GM19397 (cell line): ENCODE data around the gene TP73.
"Not testable (repeated sequence)": the region's sequence is repeated elsewhere in the genome, so short reads cannot be mapped to it uniquely, and the experiment has no call there.

Source experiments
- ATAC-seq: cut with Tn5 transposase; IDR thresholded peaks from one replicate; pipeline ENCODE4 v1.9.1; 2021; ENCODE audit warnings: mild to moderate bottlenecking, moderate library complexity; ENCODE audit not compliant: unreplicated experiment

TP73 gene

DNA sequence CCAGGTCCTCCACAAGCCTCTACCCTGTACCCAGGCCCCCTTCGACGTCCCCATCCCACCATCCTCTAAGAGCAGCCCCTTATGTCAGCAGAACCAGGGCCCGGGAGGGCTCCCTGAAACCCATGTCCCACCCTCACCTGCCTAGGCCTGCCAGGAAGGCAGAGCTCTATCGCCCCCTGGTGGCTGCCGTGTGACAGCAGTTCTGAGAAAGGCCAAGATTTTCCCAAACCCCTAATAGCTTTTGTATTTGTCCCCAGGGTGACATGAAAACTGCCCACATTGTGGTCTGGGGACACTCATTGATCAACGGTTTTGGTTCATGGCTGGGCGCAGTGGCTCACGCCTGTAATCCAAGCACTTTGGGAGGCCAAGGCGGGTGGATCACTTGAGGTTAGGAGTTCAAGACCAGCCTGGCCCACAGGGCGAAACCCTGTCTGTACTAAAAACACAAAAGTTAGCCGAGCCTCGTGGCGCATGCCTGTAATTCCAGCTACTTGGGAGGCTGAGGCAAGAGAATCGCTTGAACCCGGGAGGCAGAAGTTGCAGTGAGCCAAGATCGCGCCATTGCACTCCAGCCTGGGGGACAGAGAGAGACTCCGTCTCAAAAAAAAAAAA lies 72.2 kb downstream of the TP73 start:
- not testable (repeated sequence) for ATAC-seq

DNA sequence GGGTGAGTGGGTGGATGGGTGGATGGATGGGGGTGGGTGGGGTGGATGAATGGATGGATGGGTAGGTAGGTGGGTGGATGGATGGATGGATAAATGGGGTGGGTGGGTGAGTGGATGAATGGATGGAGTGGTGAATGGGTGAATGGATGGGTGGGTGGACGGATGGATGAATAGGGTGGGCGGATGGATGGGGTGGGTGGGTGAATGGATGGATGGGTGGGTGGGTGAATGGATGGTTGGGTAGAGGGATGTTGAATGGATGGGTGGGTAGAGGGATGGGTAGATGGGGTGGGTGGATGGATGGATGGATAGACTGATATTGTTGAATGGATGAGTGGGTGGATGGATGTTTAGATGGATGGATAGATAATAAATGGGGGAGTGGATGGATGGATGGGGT lies 73.0 kb downstream of the TP73 start:
- no peak for ATAC-seq

- no peak for ATAC-seq
Observed at GRCh38 chr1:3727042-3727824, 74.9 kb downstream of the TP73 start.

DNA sequence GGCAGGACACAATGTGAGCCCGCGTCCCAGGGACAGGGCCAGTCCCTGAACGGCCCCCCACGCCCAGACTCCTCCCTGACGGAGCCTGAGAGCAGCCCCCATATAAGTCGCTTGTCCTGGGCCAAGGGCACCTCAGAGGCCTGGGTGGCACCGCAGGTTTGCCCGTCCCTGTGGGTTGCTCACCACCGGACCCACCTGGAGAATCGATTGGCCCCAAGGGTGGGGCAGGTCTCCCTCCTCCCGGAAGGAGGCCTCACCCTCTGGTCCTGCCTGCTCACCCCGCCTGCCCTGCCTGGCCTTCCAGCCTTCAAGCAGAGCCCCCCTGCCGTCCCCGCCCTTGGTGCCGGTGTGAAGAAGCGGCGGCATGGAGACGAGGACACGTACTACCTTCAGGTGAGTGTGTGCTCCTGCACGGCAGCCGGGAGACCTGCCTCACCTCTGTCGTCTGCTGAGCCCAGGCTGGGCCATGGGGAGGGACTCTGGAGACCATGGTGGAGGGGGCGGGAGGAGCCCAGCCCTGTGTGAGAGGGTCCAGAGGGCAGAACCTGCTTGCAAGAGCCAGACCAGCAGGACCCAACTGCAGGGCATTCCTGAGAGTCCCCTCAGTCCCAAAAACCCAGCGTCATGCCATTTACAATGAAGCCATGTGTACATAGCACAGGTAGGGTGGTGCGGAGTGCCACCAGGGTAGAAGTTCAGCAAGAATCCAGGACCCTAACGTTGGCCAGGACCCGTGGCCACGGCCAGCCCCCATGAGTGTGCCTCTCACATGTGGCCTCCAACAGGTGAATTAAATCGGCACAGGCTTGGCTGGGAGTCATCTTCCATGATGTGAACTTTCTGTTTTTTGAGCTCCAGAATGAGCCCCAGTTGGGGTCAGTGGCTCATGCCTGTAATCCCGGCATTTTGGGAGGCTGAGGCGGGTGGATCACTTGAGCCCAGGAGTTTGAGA lies 75.8 kb downstream of the TP73 start:
- no peak for ATAC-seq

DNA sequence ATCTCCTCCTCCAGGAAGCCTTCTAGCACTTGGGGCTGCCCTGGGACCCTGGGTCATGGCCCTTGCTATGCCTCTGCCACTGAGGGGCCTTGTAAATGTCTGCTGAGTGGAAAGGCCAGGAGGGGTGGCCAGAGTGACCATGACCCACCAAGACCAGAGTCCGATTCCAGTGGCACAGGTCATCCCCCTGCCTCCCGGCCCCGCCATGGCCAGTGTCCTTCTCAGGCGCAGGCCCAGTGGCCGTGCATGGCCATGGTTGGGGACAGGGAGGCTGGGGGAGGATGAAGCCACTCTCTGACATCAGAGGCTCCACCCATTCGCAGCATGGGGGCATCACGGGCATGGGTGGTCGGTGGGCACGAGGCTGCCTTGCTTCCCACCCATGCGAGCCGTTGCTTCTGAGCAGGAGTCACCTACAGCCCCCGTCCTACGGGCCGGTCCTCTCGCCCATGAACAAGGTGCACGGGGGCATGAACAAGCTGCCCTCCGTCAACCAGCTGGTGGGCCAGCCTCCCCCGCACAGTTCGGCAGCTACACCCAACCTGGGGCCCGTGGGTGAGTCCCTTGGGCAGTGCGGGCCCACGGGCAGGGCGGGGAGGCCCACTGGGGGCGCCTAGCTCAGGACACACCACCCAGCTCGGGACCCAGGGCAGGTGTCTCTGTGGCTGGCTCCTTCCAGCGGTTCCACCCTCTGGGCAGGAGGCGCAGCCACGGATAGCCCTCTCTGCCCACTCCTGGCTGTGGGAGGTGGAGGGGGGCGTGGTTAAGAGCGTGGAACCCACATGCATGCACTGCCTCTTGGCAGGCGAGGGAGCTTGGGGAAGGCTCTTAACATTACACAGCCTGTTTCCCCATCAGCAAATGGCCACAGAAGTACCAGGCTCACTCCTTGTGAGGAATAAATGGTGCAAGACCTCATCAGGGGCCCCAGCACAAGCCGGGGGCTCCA lies 77.6 kb downstream of the TP73 start:
- ATAC-seq = no peak

- no peak for ATAC-seq
Observed at GRCh38 chr1:3730543-3731247, 78.4 kb downstream of the TP73 start.

DNA sequence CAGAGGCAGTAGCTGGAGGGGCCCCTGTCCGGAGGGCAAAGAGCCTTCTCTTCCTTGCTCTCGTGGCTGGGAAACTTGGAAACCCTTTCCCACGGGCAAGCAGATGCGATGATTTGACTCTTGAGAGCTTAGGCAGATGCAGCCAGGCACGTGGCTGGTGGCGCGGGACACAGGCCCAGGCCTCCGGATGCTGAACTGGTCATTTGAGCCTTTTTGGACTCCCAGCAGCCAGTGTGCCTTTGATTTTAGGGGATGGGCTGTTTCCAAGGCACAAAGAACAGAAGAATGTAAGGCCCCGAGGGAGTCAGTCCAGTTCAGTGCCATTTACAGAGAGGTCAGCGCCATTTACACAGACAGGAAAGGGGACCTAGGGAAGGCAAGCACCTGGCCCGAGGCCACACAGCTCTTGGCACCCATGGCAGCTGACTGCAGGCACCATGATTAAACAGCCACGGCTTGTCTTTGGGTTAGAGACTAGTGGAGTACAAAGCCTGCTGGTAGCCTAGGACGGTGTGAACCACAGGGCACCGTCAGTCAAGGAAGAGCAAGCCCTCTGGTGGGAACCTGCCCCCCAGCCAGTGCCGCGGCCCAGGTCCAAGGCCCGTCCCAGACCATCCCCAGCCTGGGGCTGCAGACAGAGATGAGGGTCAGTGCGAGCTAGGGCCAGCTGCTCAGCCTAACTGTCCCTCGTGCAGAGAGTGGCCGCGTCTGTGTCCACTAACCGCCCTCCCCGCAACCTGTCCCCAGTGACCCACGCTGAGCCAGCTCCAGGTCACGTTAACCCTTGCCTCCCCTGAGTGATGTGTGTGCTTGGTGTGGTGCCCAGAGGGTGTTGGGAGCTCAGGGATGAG lies 79.5 kb downstream of the TP73 start:
- ATAC-seq = no peak

DNA sequence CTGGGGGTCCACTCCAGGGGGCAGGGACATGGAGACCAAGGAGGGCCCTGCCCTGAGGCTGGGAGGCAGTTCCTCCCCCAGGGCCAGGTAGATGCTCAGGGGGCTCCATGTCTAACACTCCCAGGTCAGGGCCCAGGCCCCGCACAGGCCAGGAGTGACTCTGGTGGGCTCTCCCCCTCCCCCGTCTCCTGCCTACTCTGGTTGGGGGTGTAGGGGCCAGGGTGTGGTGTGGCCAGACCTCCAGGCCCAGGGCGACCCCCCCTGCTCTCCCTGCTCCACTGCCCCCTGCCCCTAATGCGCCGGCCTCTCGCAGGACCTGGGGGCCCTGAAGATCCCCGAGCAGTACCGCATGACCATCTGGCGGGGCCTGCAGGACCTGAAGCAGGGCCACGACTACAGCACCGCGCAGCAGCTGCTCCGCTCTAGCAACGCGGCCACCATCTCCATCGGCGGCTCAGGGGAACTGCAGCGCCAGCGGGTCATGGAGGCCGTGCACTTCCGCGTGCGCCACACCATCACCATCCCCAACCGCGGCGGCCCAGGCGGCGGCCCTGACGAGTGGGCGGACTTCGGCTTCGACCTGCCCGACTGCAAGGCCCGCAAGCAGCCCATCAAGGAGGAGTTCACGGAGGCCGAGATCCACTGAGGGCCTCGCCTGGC lies 80.2 kb downstream of the TP73 start:
- no peak for ATAC-seq

DNA sequence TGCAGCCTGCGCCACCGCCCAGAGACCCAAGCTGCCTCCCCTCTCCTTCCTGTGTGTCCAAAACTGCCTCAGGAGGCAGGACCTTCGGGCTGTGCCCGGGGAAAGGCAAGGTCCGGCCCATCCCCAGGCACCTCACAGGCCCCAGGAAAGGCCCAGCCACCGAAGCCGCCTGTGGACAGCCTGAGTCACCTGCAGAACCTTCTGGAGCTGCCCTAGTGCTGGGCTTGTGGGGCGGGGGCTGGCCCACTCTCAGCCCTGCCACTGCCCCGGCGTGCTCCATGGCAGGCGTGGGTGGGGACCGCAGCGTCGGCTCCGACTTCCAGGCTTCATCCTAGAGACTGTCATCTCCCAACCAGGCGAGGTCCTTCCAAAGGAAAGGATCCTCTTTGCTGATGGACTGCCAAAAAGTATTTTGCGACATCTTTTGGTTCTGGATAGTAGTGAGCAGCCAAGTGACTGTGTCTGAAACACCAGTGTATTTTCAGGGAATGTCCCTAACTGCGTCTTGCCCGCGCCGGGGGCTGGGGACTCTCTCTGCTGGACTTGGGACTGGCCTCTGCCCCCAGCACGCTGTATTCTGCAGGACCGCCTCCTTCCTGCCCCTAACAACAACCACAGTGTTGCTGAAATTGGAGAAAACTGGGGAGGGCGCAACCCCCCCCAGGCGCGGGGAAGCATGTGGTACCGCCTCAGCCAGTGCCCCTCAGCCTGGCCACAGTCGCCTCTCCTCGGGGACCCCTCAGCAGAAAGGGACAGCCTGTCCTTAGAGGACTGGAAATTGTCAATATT lies 81.0 kb downstream of the TP73 start:
- ATAC-seq = no peak

DNA sequence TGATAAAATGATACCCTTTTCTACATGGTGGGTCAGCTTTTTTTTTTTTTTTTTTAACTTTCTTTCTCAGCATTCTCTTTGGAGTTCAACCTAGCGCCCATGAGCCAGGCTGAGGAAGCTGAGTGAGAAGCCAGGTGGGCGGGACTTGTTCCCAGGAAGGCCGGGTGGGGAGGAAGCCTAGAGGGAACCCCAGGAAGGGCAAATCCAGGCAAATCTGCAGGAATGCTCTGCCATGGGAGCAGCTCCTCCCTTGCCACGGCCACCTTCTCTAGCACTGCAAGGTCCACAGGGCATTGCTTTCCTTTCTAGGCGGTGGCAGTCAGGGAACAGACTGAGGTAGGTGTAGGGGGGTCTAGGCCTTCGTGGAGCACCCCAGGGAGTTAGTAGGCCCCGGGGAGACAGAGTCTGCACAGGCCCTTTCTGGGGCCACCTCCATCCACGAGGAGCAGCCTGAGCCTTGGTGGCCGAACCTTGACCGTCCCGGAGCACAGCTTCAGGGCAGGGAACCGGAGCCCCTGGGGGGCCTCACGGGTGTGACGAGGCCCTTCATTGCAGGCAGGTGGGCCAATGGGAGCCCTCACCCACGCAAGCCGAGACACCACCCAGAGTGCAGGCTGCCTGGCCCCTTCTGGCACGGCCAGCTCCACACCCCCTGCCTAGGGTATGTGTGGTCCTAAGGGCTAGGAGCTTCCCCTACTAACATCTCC lies 81.7 kb downstream of the TP73 start:
- ATAC-seq = no peak

- ATAC-seq = no peak
Observed at GRCh38 chr1:3734602-3735001, 82.3 kb downstream of the TP73 start.

DNA sequence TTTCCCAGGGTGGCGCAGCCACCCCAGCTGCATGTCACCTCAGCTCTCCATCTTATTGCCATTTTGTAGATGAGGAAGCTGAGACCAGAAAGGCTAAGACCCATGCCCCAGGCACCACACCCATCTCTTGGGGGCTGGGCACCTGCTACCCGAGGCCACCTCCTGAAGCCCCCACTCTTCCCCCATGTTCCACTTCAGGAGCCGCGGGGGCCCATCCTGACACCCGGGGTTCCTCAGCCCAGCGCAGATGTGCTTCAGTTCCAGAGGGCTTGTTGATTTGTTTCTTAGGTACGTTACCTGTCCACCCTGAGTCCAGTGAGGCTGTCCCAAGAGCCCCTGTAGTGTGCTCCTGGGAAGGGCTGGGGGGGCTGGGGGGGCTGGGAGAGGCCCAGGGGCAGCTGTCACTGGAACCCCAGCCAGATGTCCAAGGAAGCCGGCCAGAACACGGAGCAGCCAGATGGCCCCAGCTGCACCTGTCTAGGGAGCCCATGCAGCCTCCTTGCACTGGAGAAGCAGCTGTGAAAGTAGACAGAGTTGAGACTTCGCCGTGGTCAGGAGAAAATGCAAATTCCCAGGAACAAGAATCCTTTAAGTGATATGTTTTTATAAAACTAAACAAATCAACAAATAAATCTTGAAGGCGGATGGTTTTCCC lies 82.8 kb downstream of the TP73 start:
- no peak for ATAC-seq

- no peak for ATAC-seq
Observed at GRCh38 chr1:3735688-3736087, 83.4 kb downstream of the TP73 start.

GRCh38 chr1:3736131-3736561 lies 83.8 kb downstream of the TP73 start:
- no peak for ATAC-seq

DNA sequence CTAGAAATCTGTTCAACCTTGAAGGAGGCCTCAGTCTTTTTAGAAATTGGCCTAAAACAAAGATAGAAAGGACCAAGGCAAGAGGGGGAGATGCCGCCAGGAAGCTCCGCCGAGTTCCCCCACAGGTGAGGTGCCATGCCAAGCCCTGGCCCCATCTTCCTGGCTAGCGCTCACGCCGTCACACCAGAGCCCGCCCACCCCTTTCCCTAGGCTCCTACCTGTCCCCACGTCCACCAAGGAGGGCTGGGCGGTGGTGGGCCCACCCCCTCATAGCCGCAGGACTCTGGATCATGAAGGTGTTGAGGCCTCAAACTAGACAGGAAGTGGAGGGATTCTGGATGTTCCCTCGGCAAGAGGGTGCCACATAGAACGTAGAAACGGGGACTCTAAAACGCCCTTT lies 84.4 kb downstream of the TP73 start:
- no peak for ATAC-seq

- ATAC-seq = no peak
Observed at GRCh38 chr1:3738943-3739342, 86.6 kb downstream of the TP73 start.
